Memory B cell (primary cell): ENCODE measurements around the gene MFSD1.

Experiments
- ATAC-seq: fragments of 150-1000 bp; cut with Tn5 transposase; 2 replicates; pipeline ENCODE4 v1.10.0; 2021; ENCODE audit warnings: low read depth, mild to moderate bottlenecking, moderate library complexity
- DNase-seq, 2 donors: peaks; one replicate each; pipeline ENCODE4 v3.0.0; 2022; ENCODE audit warnings: low spot score in 2 of 2
- H3K27ac Mint-ChIP-seq: one replicate; pipeline ENCODE4 v1.8.0; 2022; ENCODE audit warnings: mild to moderate bottlenecking, moderate library complexity, mixed read lengths
- H3K27me3 Mint-ChIP-seq: one replicate; pipeline ENCODE4 v1.8.0; 2022; ENCODE audit warnings: mixed read lengths
- H3K36me3 Mint-ChIP-seq: one replicate; pipeline ENCODE4 v1.8.0; 2022; ENCODE audit warnings: mild to moderate bottlenecking, mixed read lengths
- H3K4me1 Mint-ChIP-seq: one replicate; pipeline ENCODE4 v1.8.0; 2022; ENCODE audit warnings: mixed read lengths
- H3K4me3 Mint-ChIP-seq: one replicate; pipeline ENCODE4 v1.8.0; 2022; ENCODE audit warnings: mild to moderate bottlenecking, moderate library complexity, mixed read lengths
- H3K9me3 Mint-ChIP-seq: one replicate; pipeline ENCODE4 v1.8.0; 2022; ENCODE audit warnings: mixed read lengths

Gene MFSD1

GRCh38 chr3:158847452-158847821 is 45.6 kb downstream of the MFSD1 start:
- no peaks in the 10 kb centered on the region for H3K9me3 Mint-ChIP-seq
- DNase-seq (no peak), ATAC-seq (no peak)
- no peaks in the 10 kb centered on the region for H3K27me3 Mint-ChIP-seq
- no peaks in the 10 kb centered on the region for H3K4me1 Mint-ChIP-seq
- no peaks in the 10 kb centered on the region for H3K36me3 Mint-ChIP-seq
- no peak overlapping the region for H3K4me3 Mint-ChIP-seq
- no peak overlapping the region for H3K27ac Mint-ChIP-seq

- no peaks in the 10 kb centered on the region for H3K9me3 Mint-ChIP-seq
- no peak overlapping the region for H3K27ac Mint-ChIP-seq
- H3K36me3 Mint-ChIP-seq = no peaks in the 10 kb centered on the region
- no peaks in the 10 kb centered on the region for H3K4me1 Mint-ChIP-seq
- DNase-seq (no peak), ATAC-seq (no peak)
- H3K4me3 Mint-ChIP-seq = no peak overlapping the region
- no peaks in the 10 kb centered on the region for H3K27me3 Mint-ChIP-seq
These were observed 46.0 kb downstream of the MFSD1 start for GRCh38 chr3:158847885-158848284.

- Mint-ChIP-seq H3K27ac (no peak overlapping the region), H3K9me3 (peaks cover 1% of the 10 kb centered on the region), H3K4me1 (no peaks in the 10 kb centered on the region), H3K36me3 (no peaks in the 10 kb centered on the region), H3K27me3 (no peaks in the 10 kb centered on the region), H3K4me3 (no peak overlapping the region)
- no peak for ATAC-seq
- DNase-seq = no peak
These were observed 47.9 kb downstream of the MFSD1 start for GRCh38 chr3:158849757-158850156.

- no peak for ATAC-seq
These were observed 57.5 kb downstream of the MFSD1 start for GRCh38 chr3:158859362-158859761.

GRCh38 chr3:158863247-158863646 is 61.4 kb downstream of the MFSD1 start:
- Mint-ChIP-seq H3K27me3 (no peaks in the 10 kb centered on the region), H3K4me1 (no peaks in the 10 kb centered on the region), H3K36me3 (peaks cover 5% of the 10 kb centered on the region), H3K27ac (no peak overlapping the region), H3K4me3 (no peak overlapping the region), H3K9me3 (peaks cover 1% of the 10 kb centered on the region)
- no peak for ATAC-seq
- DNase-seq = no peak

More at GRCh38 chr3:158859362-158859761, 57.5 kb downstream of the MFSD1 start:
- H3K27me3 Mint-ChIP-seq = no peaks in the 10 kb centered on the region
- peaks cover 16% of the 10 kb centered on the region for H3K9me3 Mint-ChIP-seq
- H3K36me3 Mint-ChIP-seq = peaks cover 26% of the 10 kb centered on the region
- H3K4me3 Mint-ChIP-seq = no peak overlapping the region
- no peak overlapping the region for H3K27ac Mint-ChIP-seq
- no peak for DNase-seq
- H3K4me1 Mint-ChIP-seq = no peaks in the 10 kb centered on the region

GRCh38 chr3:158864492-158864891 is 62.6 kb downstream of the MFSD1 start:
- Mint-ChIP-seq H3K4me1 (no peaks in the 10 kb centered on the region), H3K27ac (no peak overlapping the region), H3K36me3 (peaks cover 5% of the 10 kb centered on the region), H3K27me3 (no peaks in the 10 kb centered on the region), H3K4me3 (no peak overlapping the region), H3K9me3 (peaks cover 1% of the 10 kb centered on the region)
- ATAC-seq (no peak), DNase-seq (no peak)

GRCh38 chr3:158875700-158876099 is 73.8 kb downstream of the MFSD1 start:
- peaks cover 2% of the 10 kb centered on the region for H3K27me3 Mint-ChIP-seq
- ATAC-seq (no peak), DNase-seq (no peak)
- H3K36me3 Mint-ChIP-seq = no peaks in the 10 kb centered on the region
- no peak overlapping the region for H3K4me3 Mint-ChIP-seq
- no peak overlapping the region for H3K27ac Mint-ChIP-seq
- H3K9me3 Mint-ChIP-seq = no peaks in the 10 kb centered on the region
- H3K4me1 Mint-ChIP-seq = no peaks in the 10 kb centered on the region
